8988T (cell line): Measurements from ENCODE around the gene CSK.

ENCODE experiments used
- DNase-seq: peaks from one replicate; pipeline ENCODE4 v3.0.0; 2011

Gene CSK

DNA sequence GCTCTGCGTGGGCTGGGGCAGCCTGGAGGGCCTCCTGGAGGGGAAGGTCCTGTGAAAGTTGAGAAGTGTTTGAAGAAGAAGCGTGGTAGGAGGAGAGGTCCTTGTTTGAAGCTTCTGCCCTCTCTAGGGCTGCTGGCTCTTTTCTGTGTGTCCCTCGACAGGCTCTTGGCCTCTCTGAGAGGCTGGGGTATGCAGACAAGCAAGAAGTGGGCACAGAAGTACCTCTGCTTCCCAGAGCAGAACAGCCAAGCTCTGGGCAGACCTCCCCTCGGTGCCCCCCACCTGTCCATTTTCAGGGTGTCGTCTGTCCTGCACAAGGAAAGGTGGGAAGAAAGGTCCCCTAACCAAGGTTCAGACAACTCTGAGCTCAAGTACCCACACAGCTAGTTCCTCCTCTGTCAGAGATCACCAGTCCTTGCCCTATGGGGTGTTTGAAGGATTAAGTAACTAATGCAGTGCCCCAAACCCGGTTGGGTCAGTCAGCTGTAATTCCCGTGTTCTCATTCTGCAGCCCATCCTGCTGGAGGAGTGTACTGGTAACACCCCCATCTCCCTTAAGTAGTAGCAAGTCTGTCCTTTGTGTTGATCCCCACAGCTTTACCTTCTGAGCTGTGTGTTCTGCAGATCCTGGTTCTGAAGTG lies 6.3 kb downstream of the CSK start:
- no peak for DNase-seq

GRCh38 chr15:74788683-74789151 lies 6.8 kb downstream of the CSK start:
- DNase-seq = no peak

DNA sequence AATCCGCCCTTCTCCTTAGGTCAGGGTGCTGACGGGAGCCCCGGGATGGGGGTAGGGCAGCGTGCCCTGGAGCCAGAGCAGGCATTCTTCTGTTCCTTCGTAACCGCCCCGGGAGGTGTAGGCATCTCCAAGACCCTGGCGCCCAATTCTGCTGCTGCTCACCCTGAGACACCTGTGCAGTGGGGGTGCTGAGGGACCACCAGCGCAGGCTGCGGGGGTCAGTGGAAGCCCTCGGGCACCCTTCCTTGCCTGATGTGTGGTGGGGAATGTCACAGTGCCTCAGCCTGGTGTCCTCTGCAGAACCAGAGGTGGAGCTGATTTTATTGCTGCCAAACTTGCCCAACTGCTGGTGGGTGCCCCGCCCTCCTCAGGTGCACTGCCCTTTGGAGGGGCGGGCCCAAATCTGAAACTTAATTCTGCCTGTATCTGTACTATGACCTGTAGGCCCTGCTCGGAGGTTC lies 7.3 kb downstream of the CSK start:
- no peak for DNase-seq

DNA sequence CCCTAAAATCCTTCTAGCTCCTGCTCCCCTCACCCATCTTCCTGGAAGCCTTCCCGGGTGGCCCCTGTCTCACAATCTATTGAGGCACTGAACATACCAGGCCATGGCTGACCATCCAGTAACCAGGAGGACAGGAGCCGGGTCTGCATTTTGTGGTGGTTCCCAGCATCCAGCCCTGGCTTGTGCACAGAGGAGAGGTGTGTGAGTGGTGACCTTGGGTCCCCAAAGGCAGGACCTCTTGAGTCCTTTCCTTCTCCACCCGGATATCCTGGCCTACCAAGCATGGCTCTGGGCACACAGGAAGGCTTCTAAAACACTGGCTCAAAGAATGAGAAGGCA lies 7.8 kb downstream of the CSK start:
- DNase-seq = no peak

GRCh38 chr15:74790080-74790916 lies 8.4 kb downstream of the CSK start:
- DNase-seq = no peak

DNA sequence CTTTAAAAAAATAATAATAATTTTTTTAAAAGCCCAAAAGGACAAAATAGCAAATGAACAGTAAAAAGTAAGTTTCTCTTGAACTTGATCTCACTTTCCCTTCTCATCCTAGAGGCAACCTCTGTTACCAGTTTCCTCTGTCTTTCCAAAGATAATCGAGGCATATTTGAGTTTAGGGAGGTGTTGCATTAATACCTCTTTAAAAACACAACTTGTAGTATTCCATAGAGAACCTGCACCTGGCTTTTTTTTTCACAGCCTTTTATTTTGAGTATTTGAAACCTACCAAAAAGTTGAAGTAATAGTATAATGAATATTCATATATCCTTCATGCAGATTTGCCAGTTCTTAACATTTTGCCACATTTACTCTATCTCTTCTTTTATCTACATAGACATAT lies 9.1 kb downstream of the CSK start:
- DNase-seq = no peak

DNA sequence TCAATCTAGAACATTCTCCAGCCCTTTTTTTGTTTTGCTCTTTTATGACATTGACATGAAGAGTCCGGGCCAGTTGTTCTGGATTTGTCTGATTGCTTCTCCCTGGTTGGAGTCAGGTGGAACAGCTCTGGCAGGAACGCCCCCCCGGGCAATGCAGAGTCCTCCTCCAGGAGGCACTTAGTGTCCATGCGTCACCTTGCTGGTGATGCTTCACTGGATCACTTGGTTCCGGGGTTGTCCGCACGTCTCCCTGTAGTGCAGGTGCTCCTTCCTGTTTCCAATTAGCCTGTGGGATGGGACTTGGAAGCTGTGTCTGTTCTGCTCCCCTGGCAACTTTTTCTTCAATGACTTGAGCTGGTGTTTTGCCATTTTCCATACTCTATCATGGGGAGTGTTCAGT lies 9.8 kb downstream of the CSK start:
- DNase-seq = no peak

DNA sequence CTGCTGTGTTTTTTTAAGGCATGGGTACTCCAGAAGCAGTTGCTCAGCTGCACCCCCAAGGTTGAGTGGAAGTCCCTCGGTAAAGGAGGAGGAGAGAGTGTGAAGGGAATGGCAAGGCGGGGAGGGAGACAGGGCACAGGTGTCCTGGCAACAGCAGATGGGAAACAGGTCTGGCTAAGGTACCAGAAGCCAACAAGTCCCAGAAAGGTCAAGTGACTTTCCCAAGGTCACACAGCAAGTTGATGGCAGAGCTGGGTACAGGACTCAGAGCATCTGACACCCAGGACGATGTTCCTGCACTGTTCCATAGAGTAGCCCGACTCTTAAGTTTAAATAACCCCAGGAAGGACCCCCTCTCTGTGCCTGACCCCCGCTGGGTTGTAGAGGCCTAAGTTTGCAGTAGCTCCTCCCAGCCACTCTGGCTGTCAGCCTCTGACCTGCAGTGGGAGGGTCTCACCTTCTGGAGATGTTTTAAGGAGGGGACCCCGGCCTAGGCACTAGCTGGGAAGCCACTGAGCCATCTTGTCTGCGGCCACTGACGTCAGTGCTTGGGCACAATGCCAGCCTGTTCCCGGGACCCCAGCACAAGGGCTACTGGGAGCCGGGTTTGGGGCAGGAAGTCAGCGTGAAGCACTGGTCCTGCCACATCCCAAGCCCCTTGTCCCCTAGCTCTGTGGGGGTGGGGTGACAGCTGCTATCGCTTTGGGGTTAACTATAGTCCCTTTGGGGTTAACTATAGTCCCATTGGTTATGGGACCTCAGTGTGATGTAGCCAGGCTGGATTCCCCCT lies 10.5 kb downstream of the CSK start:
- no peak for DNase-seq

DNA sequence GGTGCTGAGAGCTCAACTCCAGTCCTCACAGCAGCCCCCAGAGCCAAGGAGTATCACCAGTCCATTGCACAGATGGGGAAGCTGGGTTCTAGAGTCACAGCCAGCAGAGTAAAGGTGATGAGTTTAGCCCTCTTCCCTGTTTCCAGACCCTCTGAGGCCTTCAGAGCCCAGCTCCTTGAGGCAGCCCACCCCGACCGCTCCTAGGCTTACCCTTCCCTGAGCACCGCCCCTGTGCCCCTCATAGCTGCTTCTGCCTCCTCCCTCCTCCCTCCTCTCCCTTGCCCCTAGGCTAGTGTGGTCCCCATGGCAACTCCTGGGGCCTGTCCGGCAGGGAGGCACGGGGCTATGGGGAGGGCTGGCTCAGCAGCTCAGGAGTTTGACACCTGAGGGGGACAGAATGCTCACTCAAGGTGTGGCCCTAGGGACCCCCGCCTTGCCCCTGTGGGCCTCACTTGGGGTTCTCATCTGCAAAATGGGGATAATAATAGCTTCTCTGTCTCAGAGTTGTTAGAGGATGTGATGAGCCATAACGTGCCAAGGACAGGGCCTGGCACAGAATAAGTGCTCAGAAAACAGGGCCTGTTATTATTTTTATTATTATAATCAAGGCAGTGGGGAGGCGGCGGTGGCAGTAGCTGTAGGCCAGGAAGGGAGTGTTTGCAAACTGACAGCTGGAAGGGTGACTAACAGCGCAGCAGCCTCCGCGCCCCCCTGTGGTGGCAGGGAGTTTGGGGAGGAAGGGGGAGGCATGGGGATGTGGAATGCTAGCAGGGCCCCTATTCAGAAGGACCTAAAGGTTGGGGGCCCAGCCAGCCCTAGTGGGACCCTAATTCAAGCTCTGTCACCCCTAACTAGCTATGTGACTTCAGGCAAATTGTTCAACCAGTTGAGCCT lies 11.5 kb downstream of the CSK start:
- no peak for DNase-seq

DNA sequence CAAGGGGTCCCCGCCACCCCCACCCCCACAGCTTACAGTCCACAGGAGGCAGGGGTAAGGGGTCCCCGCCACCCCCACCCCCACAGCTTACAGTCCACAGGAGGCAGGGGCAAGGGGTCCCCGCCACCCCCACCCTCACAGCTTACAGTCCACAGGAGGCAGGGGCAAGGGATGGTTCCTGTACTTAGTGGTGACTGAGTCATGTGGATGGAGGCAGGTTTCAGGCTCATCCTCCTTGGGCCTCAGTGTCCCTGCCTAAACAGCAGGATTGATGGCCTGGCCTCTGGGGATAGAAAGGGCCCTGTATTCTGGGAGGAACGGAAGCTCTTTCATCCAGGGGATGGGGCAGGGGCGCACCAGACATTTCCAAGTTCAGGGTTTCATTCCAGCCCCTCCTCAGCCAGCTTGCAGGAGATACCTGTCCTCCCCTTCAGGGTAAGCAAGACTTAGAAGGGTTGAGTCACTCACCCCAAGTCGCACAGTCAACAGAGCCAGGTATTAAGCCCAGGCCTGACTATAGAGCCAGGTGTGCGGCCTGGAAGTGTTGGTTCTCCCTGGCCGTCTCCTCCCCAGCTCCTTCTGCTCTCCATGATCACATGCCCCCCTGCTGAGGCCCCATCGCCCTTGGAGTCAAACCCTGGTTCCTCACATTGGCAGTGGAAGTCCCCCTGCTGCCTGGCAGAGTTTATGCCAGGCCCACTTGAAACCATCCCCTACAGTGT lies 12.5 kb downstream of the CSK start:
- DNase-seq = no peak

DNA sequence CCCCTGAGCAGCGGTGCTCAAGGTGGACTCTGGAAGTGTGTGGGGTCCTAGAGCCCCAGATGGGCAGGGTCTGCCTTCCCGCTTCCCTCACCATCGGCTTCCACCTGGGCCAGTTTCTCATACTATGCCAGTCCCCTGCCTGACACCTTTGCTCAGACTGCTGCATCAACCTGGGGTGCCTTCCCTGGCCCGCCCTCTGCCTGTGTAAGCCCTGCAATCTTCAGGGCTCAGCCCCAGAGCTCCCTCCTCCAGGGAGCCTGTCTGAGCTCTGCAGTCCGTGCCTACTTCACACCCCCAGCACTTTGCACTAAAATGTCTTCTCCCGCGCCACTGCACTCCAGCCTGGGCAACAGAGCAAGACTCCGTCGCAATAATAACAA lies 13.1 kb downstream of the CSK start:
- DNase-seq = no peak

DNA sequence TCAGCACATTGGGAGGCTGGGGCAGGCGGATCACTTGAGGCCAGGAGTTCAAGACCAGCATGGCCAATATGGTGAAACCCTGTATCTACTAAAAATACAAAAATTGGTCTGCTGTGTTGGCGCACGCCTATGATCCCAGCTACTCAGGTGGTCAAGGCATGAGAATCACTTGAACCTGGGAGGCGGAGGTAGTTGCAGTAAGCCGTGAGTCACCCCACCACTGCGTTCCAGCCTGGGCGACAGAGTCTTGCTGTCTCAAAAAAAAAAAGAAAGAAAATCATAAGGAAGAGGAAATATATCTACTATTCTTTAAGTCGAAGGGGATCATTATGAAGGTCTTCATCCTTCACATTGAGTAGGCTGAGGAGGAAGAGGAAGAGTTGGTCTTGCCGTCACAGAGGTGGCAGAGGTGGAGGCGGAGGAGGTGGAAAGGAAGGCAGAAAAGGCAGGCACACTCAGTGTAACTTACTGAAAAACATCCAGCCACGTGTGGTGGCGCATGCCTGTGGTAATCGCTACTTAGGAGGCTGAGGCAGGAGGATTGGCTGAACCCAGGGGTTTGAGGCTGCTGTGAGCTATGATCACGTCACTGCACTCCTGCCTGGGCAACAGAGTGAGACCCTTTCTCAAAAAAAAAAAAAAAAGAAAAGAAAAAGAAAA lies 14.2 kb downstream of the CSK start:
- no peak for DNase-seq

- no peak for DNase-seq
Observed at GRCh38 chr15:74798388-74799254, 16.7 kb downstream of the CSK start.

GRCh38 chr15:74799255-74799855 lies 17.5 kb downstream of the CSK start:
- DNase-seq = no peak

GRCh38 chr15:74799856-74800558 lies 18.1 kb downstream of the CSK start:
- peak; percentile 84 for DNase-seq

DNA sequence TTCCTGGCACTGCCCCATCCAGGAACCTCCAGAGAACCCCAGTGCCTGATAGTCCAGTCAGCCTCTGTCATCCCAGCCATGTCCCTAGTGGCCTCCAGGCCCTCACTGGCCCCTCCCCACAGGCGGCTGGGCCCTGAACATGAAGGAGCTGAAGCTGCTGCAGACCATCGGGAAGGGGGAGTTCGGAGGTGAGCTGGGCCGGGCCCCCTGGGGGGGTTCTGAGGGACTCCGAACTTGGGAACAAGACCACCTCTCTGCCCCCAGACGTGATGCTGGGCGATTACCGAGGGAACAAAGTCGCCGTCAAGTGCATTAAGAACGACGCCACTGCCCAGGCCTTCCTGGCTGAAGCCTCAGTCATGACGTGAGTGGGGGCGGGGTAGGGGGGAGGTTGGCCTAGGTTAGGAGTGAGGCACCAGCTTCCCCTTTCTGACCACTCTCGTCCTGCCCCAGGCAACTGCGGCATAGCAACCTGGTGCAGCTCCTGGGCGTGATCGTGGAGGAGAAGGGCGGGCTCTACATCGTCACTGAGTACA lies 18.7 kb downstream of the CSK start:
- no peak for DNase-seq

- DNase-seq = no peak
Observed at GRCh38 chr15:74801311-74801997, 19.6 kb downstream of the CSK start.

DNA sequence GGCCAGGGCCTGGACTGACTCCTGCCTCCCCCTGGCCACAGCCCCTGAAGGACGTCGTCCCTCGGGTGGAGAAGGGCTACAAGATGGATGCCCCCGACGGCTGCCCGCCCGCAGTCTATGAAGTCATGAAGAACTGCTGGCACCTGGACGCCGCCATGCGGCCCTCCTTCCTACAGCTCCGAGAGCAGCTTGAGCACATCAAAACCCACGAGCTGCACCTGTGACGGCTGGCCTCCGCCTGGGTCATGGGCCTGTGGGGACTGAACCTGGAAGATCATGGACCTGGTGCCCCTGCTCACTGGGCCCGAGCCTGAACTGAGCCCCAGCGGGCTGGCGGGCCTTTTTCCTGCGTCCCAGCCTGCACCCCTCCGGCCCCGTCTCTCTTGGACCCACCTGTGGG lies 20.4 kb downstream of the CSK start:
- no peak for DNase-seq
